HepG2 (cell line): ENCODE measurements around the gene BCL2L2. TPM values are rescaled to one million over a fixed set of nuclear protein-coding genes. Genes with fewer than 3 reads are reported as not detected.

Experiments used
- ATAC-seq: fragments of 200-7000 bp; cut with Tn5 transposase; 3 replicates; pipeline ENCODE4 v1.9.1; 2020; ENCODE audit warnings: mild to moderate bottlenecking, moderate library complexity
- BruUV-seq: library from RNA; stranded (reverse); fragments of 400-500 nt; replicated peaks from 2 replicates; lab custom pipeline; 2021; lab: Mats Ljungman, UMichigan
- CTCF ChIA-PET: fragments of 300-600 bp; formaldehyde crosslinking; extraction: SDS; loops from one replicate; lab custom pipeline; 2021; ENCODE audit warnings: low total read pairs, inconsistent platforms, low intra/inter-chr PET ratio; lab: Yijun Ruan, JAX
- POLR2A ChIA-PET: fragments of 350-600 bp; sonication (Branson Sonifier 250); formaldehyde crosslinking; loops from one replicate; lab custom pipeline; 2020; ENCODE audit warnings: antibody characterized with exemption, inconsistent platforms; lab: Yijun Ruan, JAX
- DNase-seq: peaks from one replicate; pipeline ENCODE4 v3.0.0-alpha.2; 2015; ENCODE audit warnings: low spot score
- FAIRE-seq: peaks from 3 replicates; lab custom pipeline; 2011; peaks lifted over from hg19 to GRCh38; lab: Jason Lieb, UNC
- H2AFZ ChIP-seq: one replicate; pipeline ENCODE4 v1.6.1; 2011; ENCODE audit warnings: low read length, inconsistent platforms
- H3K27ac ChIP-seq: fragments of 300-600 bp; 3 replicates; pipeline ENCODE4 v1.8.0; 2011; ENCODE audit warnings: mixed run types, mild to moderate bottlenecking, mixed read lengths, low read length, inconsistent platforms; ENCODE audit not compliant: insufficient read depth; ENCODE audit errors: extremely low read length
- H3K27me3 ChIP-seq, 2 experiments: fragments of 200-600 bp in 1 of 2; 2 replicates in 1 of 2; 3 replicates in 1 of 2; pipeline versions ENCODE4 v1.6.0 to v1.8.0; 2011; ENCODE audit warnings: low read length in 2 of 2, mild to moderate bottlenecking in 2 of 2, moderate library complexity in 2 of 2, inconsistent platforms in 1 of 2; ENCODE audit not compliant: insufficient read depth in 2 of 2, control insufficient read depth in 1 of 2
- H3K36me3 ChIP-seq, 2 experiments: fragments of 200-600 bp in 1 of 2; replicated peaks in 1 of 2; 2 replicates in 1 of 2; 3 replicates in 1 of 2; pipeline versions ENCODE4 v1.5.1 to v1.8.0; 2011; ENCODE audit warnings: low read length in 2 of 2, inconsistent platforms in 1 of 2; ENCODE audit not compliant: insufficient read depth in 2 of 2, control insufficient read depth in 1 of 2
- H3K4me1 ChIP-seq: 2 replicates; pipeline ENCODE4 v1.5.1; 2012; ENCODE audit warnings: low read length, inconsistent platforms; ENCODE audit not compliant: insufficient read depth
- H3K4me2 ChIP-seq: 2 replicates; pipeline ENCODE4 v1.6.0; 2011; ENCODE audit warnings: low read depth, low read length, inconsistent platforms
- H3K4me3 ChIP-seq, 3 experiments: fragments of 200-600 bp in 1 of 3; sonication (generic), shearing (Covaris generic) in 1 of 3; replicated peaks in 1 of 3; 2 replicates each; pipeline ENCODE4 v1.5.1; 2011 to 2016; ENCODE audit warnings: low read length in 3 of 3, inconsistent platforms in 2 of 3, low read depth in 2 of 3, mild to moderate bottlenecking in 2 of 3, control low read depth in 1 of 3, mixed read lengths in 1 of 3; ENCODE audit not compliant: insufficient read depth in 1 of 3
- H3K79me2 ChIP-seq: one replicate; pipeline ENCODE4 v1.6.1; 2011; ENCODE audit warnings: low read length, inconsistent platforms; ENCODE audit not compliant: insufficient read depth
- H3K9ac ChIP-seq: 2 replicates; pipeline ENCODE4 v1.6.0; 2011; ENCODE audit warnings: mild to moderate bottlenecking, low read depth, low read length, inconsistent platforms; ENCODE audit not compliant: insufficient read depth
- H3K9me3 ChIP-seq: 2 replicates; pipeline ENCODE4 v1.5.1; 2012; ENCODE audit warnings: mild to moderate bottlenecking, low read length
- H4K20me1 ChIP-seq: 2 replicates; pipeline ENCODE4 v1.6.0; 2011; ENCODE audit warnings: inconsistent platforms, mild to moderate bottlenecking, low read length, moderate library complexity; ENCODE audit not compliant: insufficient read depth
- ATF7 ChIP-seq, 2 experiments: fragments of 450-650 bp in 1 of 2; sonication (generic) in 1 of 2; formaldehyde crosslinking in 1 of 2; IDR thresholded peaks; 2 replicates each; pipeline versions ENCODE4 v1.4.0 to v1.6.1; 2016 to 2020; ENCODE audit warnings: antibody characterized with exemption in 1 of 2, mild to moderate bottlenecking in 1 of 2, missing genetic modification reagents in 1 of 2
- BRF2 ChIP-seq: sonication (generic); formaldehyde crosslinking; IDR thresholded peaks from 2 replicates; pipeline ENCODE4 v1.8.1; 2022; ENCODE audit warnings: mild to moderate bottlenecking, missing genetic modification reagents
- CREB1 ChIP-seq, 2 experiments: fragments of 450-650 bp in 1 of 2; IDR thresholded peaks; 2 replicates each; pipeline ENCODE4 v1.6.1; 2016 to 2017; ENCODE audit warnings: control low read depth in 1 of 2, mild to moderate bottlenecking in 1 of 2, missing compliant biosample characterization in 1 of 2, missing genetic modification characterization in 1 of 2
- FOXA1 ChIP-seq, 2 experiments: fragments of 450-650 bp in 1 of 2; sonication (generic) in 1 of 2; formaldehyde crosslinking in 1 of 2; IDR thresholded peaks; 2 replicates each; pipeline versions ENCODE4 v1.4.0 to v1.6.1; 2016 to 2020; ENCODE audit warnings: missing genetic modification reagents in 1 of 2
- FOXK2 ChIP-seq: fragments of 450-650 bp; IDR thresholded peaks from 2 replicates; pipeline ENCODE4 v1.6.1; 2016
- GABPA ChIP-seq, 2 experiments: IDR thresholded peaks; 2 replicates each; pipeline ENCODE4 v1.6.1; 2011 to 2016; ENCODE audit warnings: low read depth in 2 of 2, low read length in 1 of 2, missing biosample characterization in 1 of 2, missing genetic modification characterization in 1 of 2
- KAT2B ChIP-seq: fragments of 150-350 bp; IDR thresholded peaks from 2 replicates; pipeline ENCODE4 v1.6.1; 2014; ENCODE audit warnings: low read depth, low read length, borderline replicate concordance
- LCORL ChIP-seq, 2 experiments: fragments of 450-650 bp in 1 of 2; sonication (generic) in 1 of 2; formaldehyde crosslinking in 1 of 2; IDR thresholded peaks; 2 replicates each; pipeline versions ENCODE4 v1.5.0 to v1.6.1; 2017 to 2020; ENCODE audit warnings: antibody characterized with exemption in 1 of 2, missing genetic modification reagents in 1 of 2
- MBD4 ChIP-seq: IDR thresholded peaks from 2 replicates; pipeline ENCODE4 v1.6.1; 2012; ENCODE audit warnings: low read length, inconsistent platforms, borderline replicate concordance
- NBN ChIP-seq: fragments of 450-650 bp; conservative IDR thresholded peaks from 2 replicates; pipeline ENCODE4 v1.6.1; 2017
- NFRKB ChIP-seq: fragments of 450-650 bp; IDR thresholded peaks from 2 replicates; pipeline ENCODE4 v1.6.1; 2017
- NONO ChIP-seq, 2 experiments: fragments of 450-650 bp in 1 of 2; sonication (generic) in 1 of 2; formaldehyde crosslinking in 1 of 2; IDR thresholded peaks in 1 of 2; conservative IDR thresholded peaks in 1 of 2; 2 replicates each; pipeline versions ENCODE4 v1.6.1 to v1.8.0; 2017 to 2022; ENCODE audit warnings: mild to moderate bottlenecking in 1 of 2, missing genetic modification reagents in 1 of 2, moderate library complexity in 1 of 2
- PLRG1 ChIP-seq: fragments of 450-650 bp; conservative IDR thresholded peaks from 2 replicates; pipeline ENCODE4 v1.6.1; 2016
- POLR2A ChIP-seq, 2 experiments: IDR thresholded peaks; 2 replicates each; pipeline ENCODE4 v1.6.1; 2011; ENCODE audit warnings: low read depth in 2 of 2, low read length in 2 of 2, mild to moderate bottlenecking in 1 of 2, moderate library complexity in 1 of 2; ENCODE audit not compliant: insufficient read depth in 1 of 2
- POLR2AphosphoS5 ChIP-seq: IDR thresholded peaks from 2 replicates; pipeline ENCODE4 v1.6.1; 2012; ENCODE audit warnings: low read depth, low read length
- POLR2G ChIP-seq: fragments of 200-400 bp; formaldehyde crosslinking; IDR thresholded peaks from 2 replicates; pipeline ENCODE4 v1.6.1; 2018; ENCODE audit warnings: mild to moderate bottlenecking, low read depth, low read length, moderate library complexity
- RBM22 ChIP-seq: fragments of 200-400 bp; formaldehyde crosslinking; optimal IDR thresholded peaks from 2 replicates; pipeline ENCODE3; 2017; ENCODE audit warnings: mild to moderate bottlenecking, low read length, moderate library complexity
- TBX3 ChIP-seq: fragments of 450-650 bp; IDR thresholded peaks from 2 replicates; pipeline ENCODE4 v1.6.1; 2017; ENCODE audit warnings: antibody characterized with exemption, mild to moderate bottlenecking, inconsistent platforms, borderline replicate concordance
- ZNF20 ChIP-seq: sonication (generic); formaldehyde crosslinking; IDR thresholded peaks from 2 replicates; pipeline ENCODE4 v1.4.0; 2020; ENCODE audit warnings: mild to moderate bottlenecking, moderate library complexity, missing genetic modification reagents
- ZNF350 ChIP-seq: sonication (generic); formaldehyde crosslinking; IDR thresholded peaks from 2 replicates; pipeline ENCODE4 v1.4.0; 2020; ENCODE audit warnings: mild to moderate bottlenecking, low read depth, missing genetic modification reagents, borderline replicate concordance
- WGBS: methylation state at CpG from one replicate; pipeline ENCODE4 v1.1.6; 2017; ENCODE audit warnings: low lambda C conversion rate; 5-methylcytosine and 5-hydroxymethylcytosine counted together
- in situ Hi-C: cut with HindIII; loops from 2 replicates; pipeline ENCODE4 v1.10.0; 2017; ENCODE audit warnings: low pct_unique_long_range_greater_than_20kb; ENCODE audit not compliant: extremely low pct_ligation_motif_present
- intact Hi-C: fragments of 100-400 bp; cut with micrococcal nuclease; formaldehyde crosslinking; loops from one replicate; pipeline ENCODE4 v1.10.0; 2022; ENCODE audit not compliant: unreplicated experiment
- polyA plus RNA-seq, 8 experiments: library from polyadenylated mRNA; depleted of rRNA in 3 of 8; stranded (reverse) in 7 of 8; unstranded in 1 of 8; fragments of >200 nt; fragmentation: Illumina TruSeq in 4 of 8; extraction: Trizol in 4 of 8; gene quantifications; 2 replicates each; pipeline versions ENCODE4 v1.2.1 to v1.2.3, GENCODE V29; 2011 to 2016; ENCODE audit warnings: low read depth in 4 of 8, missing spikeins in 1 of 8, mixed read lengths in 1 of 8; ENCODE audit not compliant: insufficient read depth in 1 of 8
- total RNA-seq, 5 experiments: library from RNA; depleted of rRNA; stranded (reverse); fragments of >200 nt; fragmentation: Illumina TruSeq; extraction: Trizol; gene quantifications; 2 replicates each; pipeline ENCODE4 v1.2.3, GENCODE V29; 2016; ENCODE audit warnings: low read depth in 1 of 5

The BCL2L2 gene
- total and polyA plus RNA-seq, 2 of the 13 experiments (the other 11 are each of a cell fraction or from before 2014, with no cell fraction given) = 28.1 to 49.8 TPM

- FAIRE-seq = no peak
- BruUV-seq = no TSS peak
- Histone ChIP-seq H2AFZ (no peak overlapping the region), H3K9me3 (no peaks in the 10 kb centered on the region), H3K27me3 (no peaks in the 10 kb centered on the region), H3K9ac (no peak overlapping the region), H3K79me2 (no peaks in the 10 kb centered on the region), H3K36me3 (no peaks in the 10 kb centered on the region), H4K20me1 (no peaks in the 10 kb centered on the region), H3K4me2 (no peak overlapping the region), H3K27ac (no peak overlapping the region), H3K4me3 (no peak overlapping the region), H3K4me1 (peaks cover 8% of the 10 kb centered on the region)
- ATAC-seq = no peak
- POLR2A ChIA-PET = interaction anchor here (0.8 to 6.8 kb wide), 3 partner anchors 11 to 46 kb away, joined by 3 to 43 read pairs (median 7); partner anchors contain the start of genes HOMEZ and PPP1R3E
- WGBS = 100% methylated on average over 2 of the region's 2 CpGs
- intact Hi-C loops = no loop called here
- TF ChIP-seq NFRKB = peak; percentile 43; the same call in 1 of the 2 replicates
- TF ChIP-seq POLR2G = peak; percentile 29; the same call in 1 of the 2 replicates
- TF ChIP-seq FOXA1 (IDR thresholded peaks at IDR 0.05) = peak; percentile 26; the same call in 1 of the 2 replicates
- TF ChIP-seq FOXA1 (CRISPR knock-in tag; IDR thresholded peaks at IDR 0.05) = no peak
- no peak for TF ChIP-seq ZNF350 (CRISPR knock-in tag)
- peak; percentile 17; the same call in 1 of the 2 replicates for TF ChIP-seq LCORL (IDR thresholded peaks at IDR 0.05)
- no peak for TF ChIP-seq LCORL (CRISPR knock-in tag; IDR thresholded peaks at IDR 0.05)
- TF ChIP-seq CREB1 (IDR thresholded peaks at IDR 0.05) = peak; percentile 80
- TF ChIP-seq CREB1 (CRISPR knock-in tag; IDR thresholded peaks at IDR 0.05) = no peak
- 0 out of 2 replicates have a peak, but pooled peaks have one; percentile 24 for TF ChIP-seq TBX3
- 0 out of 2 replicates have a peak, but pooled peaks have one; percentile 25 for TF ChIP-seq POLR2AphosphoS5
- peak; percentile 42; the same call in 1 of the 2 replicates for TF ChIP-seq ATF7 (IDR thresholded peaks at IDR 0.05)
- TF ChIP-seq ATF7 (CRISPR knock-in tag; IDR thresholded peaks at IDR 0.05) = no peak
- peak; percentile 88; the same call in 1 of the 2 replicates for TF ChIP-seq NBN
- TF ChIP-seq NONO (IDR thresholded peaks at IDR 0.05) = 0 out of 2 replicates have a peak, but pooled peaks have one; percentile 39
- TF ChIP-seq NONO (CRISPR knock-in tag; conservative IDR thresholded peaks at IDR 0.05) = no peak
- 0 out of 2 replicates have a peak, but pooled peaks have one; percentile 78 for TF ChIP-seq PLRG1
- 0 out of 4 replicates have a peak, but pooled peaks of 1 of the 2 experiments have one; percentile 17 for TF ChIP-seq POLR2A (IDR thresholded peaks at IDR 0.05; ENCODE audit: insufficient read depth in 1 of 2, low read depth in 2 of 2, low read length in 2 of 2)
- TF ChIP-seq ZNF20 (CRISPR knock-in tag) = no peak
- peak; percentile 56; the same call in 1 of the 2 replicates for TF ChIP-seq FOXK2
- TF ChIP-seq BRF2 = no peak
- no peak for TF ChIP-seq MBD4
- peak; percentile 68 for TF ChIP-seq RBM22
- TF ChIP-seq GABPA (IDR thresholded peaks at IDR 0.05; ENCODE audit: low read depth, low read length) = no peak
- TF ChIP-seq GABPA (CRISPR knock-in tag; IDR thresholded peaks at IDR 0.05; ENCODE audit: low read depth) = no peak
- no peak for TF ChIP-seq KAT2B
- in situ Hi-C loops = no loop called here
- no peak for DNase-seq
- CTCF ChIA-PET = no interaction called here
These were observed 31.2 kb upstream of the BCL2L2 start for GRCh38 chr14:23275412-23275811.
